Gastroesophageal sphincter (tissue), 3 donors: ENCODE measurements around the gene TMEM178B.

Experiments
- CTCF ChIP-seq, 4 experiments: fragments of 200-600 bp in 2 of 4; fragments of 450-650 bp in 2 of 4; sonication (generic) in 1 of 4; IDR thresholded peaks; one replicate each; pipeline ENCODE4 v1.5.1; 2017 to 2019; ENCODE audit warnings: antibody characterized with exemption in 4 of 4, mild to moderate bottlenecking in 2 of 4, moderate library complexity in 2 of 4
- POLR2A ChIP-seq, 2 donors: fragments of 450-650 bp; IDR thresholded peaks; one replicate each; pipeline ENCODE4 v1.6.1; 2017; ENCODE audit warnings: antibody characterized with exemption in 2 of 2, mild to moderate bottlenecking in 2 of 2, moderate library complexity in 1 of 2

GRCh38 chr7:141272417-141272816 lies 198.6 kb downstream of the TMEM178B start:
- TF ChIP-seq CTCF (IDR thresholded peaks at IDR 0.05): no peak
- TF ChIP-seq POLR2A (IDR thresholded peaks at IDR 0.05): no peak
